Astrocyte of the hippocampus (primary cell): ENCODE results near the gene MACROD2.

ENCODE experiments used
- DNase-seq: peaks from one replicate; pipeline ENCODE4 v3.0.0; 2011; ENCODE audit warnings: low read depth, low spot score

MACROD2 gene

DNA sequence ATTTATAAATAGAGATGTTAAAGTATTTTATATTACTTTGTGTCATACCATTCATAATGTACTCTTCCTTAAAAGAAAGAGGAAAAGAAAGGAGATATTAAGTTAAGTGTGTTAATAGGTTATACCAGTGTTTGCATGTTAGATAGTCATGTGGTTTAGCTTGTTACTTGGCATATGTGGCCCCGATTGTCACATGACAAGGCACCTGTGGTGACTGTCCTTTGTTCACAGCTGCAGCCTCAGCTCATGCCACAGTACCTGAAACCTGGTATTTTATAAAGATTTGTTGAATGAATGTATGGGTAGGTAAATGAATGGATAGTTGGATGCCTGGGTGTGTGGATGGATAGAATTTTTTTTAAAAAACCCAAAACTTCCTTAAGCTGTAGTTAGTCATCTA, 648.2 kb downstream of the MACROD2 start:
- DNase-seq: no peak

DNA sequence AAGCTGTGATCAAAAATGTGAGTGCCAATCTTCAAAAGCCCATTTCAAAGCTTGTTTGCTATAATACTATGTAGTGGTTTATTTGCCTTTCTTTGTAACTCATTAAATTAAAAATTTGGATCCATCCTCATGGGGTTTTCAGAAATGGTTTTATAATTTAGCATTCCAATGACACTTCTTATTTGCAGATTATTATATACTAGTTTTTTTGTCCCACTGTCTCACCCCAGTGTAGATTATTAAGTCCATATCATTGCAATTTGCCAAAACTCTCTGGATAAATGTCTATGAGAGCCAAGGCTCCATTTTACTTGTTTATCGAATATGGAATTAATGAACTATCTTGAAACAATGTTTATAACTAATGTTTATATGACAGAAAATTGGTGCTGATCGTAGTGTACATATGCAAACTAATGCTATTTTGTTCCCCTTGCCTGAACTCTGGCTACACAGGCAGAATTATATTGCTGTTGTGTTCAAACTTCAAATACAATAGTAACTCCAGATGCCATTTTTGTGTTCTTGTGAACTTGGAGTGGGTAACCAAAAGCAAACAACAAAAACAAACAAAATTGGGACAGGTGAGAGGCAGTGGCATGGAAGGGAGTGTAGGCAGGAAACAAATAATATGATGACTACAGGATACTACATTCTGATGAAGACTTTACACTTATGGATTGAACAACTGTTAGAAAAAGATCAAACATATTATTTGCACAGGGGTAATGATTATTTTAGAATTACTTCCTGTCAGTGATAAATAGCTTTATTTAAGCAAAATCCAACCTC, 649.2 kb downstream of the MACROD2 start:
- DNase-seq: no peak

DNA sequence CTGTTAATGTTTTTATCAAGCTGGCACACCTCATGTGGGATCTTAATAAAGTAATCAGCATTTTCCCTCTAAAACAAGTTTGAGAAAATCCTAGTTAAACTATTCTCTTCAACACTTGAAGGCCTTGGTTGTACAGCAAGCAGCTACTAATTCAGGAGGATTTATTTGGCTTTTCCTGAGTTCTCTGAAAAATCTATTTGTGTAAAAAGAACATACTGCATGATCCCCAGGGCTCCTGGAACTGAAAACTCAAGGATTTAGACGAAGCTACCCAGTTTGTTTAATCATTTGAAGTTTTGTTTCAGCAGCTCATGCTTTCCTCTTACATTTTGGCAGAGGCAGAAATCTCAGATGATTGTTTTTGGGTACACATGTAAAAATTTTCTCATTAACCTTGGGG, 651.7 kb downstream of the MACROD2 start:
- no peak for DNase-seq

DNA sequence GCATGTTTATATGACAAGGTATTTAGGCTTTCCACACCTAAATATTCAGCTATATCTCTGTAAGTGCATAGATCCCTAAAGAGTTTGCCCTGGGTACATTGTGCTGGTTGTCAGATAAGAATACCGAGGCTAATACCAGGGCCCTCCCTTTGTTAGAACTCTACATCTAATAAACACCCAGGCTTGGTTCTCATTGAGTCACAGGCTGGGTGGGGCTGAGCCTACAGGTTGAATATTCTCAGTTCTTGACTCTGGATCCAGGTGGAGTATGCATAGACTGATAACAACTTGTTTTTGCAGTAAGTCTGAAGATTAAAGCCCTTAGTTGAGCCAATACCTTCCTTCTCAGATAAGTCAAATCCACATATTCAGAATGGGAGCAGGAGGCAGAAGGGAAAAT, 654.3 kb downstream of the MACROD2 start:
- no peak for DNase-seq

DNA sequence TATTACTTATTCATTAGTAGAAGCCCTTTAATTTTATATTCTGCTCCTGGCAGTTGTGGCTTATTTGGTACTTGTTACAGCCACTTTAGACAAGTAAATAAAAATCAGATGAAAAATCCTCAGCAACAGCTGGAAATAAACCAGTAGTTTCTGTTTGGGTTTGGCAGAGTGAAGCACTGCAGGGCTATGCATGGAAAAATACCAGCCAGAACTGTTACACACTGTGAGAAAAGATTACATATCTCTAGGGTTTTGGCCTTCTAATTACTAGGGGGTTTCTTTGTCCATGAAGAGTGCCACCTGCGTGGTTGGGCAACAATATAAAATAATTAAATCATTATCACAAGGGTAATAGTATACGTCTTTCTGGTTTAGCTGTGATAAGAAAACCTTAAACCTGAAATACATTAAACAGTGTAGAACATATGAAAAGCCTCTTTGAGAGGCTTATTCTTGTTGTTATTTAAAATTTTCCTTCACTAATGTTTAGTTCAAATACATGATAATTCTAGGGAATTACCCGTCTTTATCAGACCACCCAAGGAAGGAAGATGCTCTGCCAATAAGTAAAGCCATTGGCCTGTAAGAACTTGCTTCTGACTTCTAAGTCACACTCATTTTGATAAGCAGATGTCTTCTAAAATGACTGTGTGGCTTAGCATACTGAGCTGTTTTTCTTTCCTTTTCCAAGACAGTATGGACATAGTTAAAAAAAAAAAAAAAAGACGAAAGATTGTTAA, 662.1 kb downstream of the MACROD2 start:
- no peak for DNase-seq

DNA sequence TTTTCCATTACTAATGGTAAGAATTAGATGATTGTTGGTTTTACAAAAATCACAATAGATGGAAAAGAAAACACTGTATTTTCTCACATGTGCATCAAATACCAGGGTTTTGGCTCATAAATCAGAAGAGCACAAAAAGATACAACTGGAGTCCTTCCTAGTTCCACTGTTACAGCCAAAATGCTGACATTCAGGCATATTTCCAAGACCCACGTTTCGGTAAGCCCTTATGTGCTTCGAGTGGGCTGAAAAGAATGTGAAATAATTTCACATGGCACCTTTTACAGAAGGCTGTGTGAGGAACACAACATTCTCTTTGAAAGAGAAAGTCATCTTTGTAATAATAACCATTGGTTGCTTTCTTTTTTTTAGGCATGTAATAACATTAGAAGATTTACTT, 668.8 kb downstream of the MACROD2 start:
- DNase-seq: peak; percentile 10

DNA sequence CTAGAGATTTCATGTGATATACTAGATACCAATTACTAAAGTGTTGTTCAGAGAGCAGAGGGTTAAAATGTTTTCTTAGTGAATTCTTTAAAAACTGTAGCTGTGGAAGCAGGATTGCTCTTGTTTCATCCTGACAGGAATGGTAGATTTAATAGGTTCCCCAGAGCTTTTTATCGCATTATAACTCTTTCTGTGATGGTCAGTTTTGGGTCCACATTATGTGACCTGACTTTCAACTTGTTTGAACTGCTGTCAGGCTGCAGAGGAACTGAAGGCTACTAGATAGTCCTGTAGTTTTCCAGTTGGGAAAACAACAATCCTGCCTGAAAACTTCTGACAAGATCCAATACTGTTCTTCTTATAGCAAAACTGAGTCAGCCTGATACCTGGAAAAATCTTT, 671.4 kb downstream of the MACROD2 start:
- no peak for DNase-seq

DNA sequence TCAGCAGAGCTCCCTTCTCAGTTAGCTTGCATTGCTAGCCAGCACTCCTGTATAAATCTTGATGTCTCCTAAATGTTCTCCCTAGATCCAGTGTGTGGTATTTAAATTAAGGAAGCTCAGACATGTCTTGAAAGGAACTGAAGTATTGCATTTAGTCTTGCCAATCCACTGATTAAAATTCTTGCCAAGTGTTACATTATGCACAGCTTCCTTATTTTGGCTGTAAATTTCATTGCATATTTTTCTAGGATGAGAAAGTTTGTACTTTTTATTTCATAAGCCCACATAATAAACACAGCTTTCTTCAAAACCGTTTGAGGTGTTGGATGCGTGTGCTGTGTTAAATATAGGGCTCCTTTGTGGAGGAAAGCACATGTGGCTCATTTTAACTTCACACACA, 671.9 kb downstream of the MACROD2 start:
- DNase-seq: no peak

DNA sequence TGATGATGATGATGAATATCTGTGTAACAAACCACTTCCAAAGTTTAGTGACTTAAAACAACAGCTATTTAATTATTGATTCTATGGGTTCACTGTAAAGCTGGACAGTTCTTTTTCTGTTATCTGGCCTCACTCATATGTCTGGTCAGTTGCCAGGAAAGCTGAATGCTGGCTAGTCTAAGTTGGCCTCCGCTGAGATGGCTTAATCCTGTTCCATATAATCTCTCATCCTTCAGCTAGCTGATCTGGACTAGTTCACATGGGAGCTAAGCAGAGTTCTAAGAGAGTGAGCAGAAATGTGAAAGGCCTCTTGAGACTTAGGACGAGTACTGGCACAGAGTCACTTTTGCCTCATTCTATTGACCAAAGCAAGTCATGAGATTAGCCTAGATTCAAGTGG, 676.8 kb downstream of the MACROD2 start:
- no peak for DNase-seq

DNA sequence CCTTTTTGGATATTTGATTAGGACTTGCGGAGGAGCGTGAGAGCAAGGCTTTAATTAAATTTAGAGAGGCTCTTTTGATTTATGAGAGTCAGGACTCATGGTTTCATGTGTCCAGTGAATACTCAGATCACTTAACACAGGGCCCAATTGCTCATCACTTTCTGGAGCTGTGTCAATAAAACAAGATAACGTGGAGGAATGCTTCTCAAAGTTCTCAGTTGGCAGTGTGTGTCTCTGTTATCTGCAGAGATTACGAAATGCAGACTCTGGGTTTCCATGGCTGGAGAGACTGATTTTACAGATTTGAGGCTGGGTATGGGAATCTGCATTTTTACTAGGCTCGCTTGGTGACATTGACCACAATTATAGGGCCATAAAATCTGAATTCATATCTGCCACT, 677.8 kb downstream of the MACROD2 start:
- DNase-seq: no peak

DNA sequence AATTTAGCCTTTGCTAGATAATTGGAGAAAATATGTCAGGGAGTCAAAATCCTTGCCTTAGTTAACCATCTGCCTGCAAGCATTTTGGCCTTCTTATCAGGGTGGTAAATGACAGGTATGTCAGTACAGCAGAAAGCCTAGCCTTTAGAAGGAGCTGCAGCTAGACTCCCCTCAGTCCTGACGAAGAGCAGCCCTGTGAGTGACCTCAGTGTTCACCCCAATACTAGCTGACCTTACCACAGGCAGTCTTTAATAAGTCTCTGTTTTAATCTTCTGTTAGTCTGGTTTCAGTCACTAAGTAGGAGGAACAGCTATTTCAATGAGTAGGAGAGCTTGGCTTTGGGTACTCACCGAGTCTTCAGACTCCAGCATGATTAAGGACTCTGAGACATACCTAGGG, 682.1 kb downstream of the MACROD2 start:
- no peak for DNase-seq

DNA sequence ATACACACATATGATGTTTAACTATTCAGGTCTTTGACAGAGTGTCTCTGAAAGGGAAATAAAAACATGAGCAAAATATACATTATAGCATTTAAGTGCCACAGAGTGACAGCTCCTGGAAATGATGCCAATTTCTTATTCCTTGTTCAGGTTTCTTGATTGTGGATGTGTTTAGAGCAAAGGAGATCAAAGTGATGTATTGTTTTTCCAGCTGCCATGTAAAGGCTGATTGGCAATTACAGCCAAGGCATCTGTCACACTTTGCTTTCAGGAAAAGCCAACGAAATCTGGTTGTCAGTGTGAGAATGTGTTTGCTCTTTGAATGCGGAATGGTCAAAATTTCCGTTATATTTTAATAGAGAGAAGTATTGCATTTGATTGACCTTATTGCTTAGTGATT, 689.9 kb downstream of the MACROD2 start:
- DNase-seq: no peak

DNA sequence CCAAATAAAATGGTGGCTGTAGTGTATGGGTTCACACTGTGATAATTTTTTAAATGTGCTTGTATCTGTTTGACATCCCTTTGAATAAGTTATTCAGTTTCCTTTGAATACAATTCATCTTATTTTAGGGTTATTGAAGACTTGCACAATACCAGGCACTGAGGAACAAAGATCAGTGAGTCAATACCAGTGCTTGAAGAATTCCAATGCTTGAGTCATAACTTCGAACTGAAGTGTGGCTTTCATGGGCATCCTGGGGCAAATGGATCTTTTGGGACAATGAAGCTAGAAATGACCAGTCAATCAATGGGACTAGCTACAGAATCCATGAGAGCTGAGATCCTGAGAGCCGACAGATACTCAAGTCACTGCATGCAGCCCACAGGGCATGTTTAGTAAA, 692.0 kb downstream of the MACROD2 start:
- DNase-seq: no peak

DNA sequence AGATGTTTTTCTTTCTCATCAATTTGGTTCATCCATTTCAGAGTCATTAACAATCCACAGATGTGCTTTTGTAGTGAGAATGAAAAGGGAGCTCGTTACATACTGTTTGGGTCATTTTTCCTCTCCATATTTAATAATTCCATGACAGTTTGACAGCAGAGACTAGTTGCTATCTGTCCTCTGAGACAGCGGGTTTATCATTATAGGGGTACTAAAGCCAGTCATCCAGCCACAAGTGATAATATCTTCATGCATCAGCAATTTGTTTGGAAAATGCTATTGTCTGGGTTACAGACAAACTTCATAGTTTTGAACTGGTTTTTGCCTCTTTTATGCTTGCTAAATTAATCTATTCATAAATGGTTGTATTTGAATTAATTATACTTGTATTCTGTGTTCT, 692.7 kb downstream of the MACROD2 start:
- no peak for DNase-seq

DNA sequence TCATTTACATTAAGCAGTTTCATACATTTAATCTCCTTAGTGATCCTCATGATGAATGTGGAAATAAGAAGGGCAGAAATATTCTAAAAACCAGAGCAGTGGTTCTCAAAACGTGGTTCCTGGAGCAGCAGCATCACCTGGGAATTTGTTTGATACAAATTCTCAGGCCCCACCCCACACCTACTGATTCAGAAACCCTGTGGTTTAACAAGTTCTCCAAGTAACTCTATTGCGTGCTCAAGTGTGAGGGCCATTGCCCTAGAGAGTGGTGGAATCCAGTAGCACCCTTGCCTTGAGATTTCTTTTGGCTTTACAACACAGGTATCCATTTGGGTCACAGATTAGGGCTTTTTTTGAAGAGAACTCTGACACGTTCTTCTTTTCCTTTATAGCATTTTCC, 696.7 kb downstream of the MACROD2 start:
- no peak for DNase-seq

DNA sequence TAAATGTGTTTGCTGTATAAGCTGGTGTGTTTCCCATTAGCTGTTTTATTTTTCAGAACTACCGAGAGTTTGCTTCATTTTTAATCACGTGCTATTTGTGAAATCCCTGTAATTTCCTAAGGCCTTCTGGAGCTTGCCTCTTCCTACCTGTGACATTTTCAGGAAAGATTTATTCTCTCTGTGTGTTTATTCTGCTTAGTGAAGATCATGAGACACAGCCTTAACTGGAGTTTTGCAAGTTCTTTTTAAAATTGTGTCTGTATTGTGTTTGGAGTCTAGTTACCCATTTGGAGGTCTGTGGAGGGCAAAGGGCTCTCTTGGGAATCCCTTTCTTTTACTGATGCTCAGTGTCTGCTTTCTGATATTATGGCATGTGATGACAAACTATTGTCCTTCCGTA, 701.2 kb downstream of the MACROD2 start:
- no peak for DNase-seq

DNA sequence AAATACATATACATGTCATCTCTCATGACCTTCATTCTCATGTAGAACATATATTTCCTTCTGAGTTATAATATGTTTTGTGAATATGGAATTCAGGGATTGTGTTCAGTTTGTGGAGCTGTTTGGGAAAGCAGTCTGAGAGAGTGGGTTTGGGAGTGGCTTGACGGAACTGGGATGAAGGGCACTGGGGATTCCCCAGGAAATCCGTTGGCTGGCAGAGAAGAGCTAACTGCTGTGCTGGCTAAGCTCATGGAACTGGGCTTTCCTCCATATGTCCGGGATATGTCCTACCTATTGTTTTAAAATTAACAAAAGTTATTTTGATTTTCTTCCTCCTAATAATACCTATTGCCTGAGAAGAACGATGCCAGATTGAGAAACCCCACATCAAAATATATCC, 701.6 kb downstream of the MACROD2 start:
- DNase-seq: no peak

DNA sequence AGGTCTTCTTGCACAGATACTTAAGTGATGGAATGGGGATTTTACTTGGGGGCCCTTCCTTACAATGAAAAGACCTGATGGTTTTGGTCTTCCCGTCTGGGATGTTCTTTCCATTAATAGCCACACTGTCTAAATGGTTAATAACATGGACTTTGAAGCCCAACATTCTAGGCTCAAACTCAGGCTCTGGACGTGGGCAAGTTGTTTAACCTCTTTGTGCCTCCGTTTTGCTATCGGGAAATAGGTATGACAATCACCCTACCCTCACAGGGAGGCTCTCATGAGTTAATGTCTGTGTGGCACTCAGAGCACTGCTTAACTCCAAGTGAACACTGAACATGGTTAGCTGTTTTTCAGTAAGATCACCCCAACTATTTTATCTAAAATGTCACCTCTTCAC, 702.8 kb downstream of the MACROD2 start:
- no peak for DNase-seq

DNA sequence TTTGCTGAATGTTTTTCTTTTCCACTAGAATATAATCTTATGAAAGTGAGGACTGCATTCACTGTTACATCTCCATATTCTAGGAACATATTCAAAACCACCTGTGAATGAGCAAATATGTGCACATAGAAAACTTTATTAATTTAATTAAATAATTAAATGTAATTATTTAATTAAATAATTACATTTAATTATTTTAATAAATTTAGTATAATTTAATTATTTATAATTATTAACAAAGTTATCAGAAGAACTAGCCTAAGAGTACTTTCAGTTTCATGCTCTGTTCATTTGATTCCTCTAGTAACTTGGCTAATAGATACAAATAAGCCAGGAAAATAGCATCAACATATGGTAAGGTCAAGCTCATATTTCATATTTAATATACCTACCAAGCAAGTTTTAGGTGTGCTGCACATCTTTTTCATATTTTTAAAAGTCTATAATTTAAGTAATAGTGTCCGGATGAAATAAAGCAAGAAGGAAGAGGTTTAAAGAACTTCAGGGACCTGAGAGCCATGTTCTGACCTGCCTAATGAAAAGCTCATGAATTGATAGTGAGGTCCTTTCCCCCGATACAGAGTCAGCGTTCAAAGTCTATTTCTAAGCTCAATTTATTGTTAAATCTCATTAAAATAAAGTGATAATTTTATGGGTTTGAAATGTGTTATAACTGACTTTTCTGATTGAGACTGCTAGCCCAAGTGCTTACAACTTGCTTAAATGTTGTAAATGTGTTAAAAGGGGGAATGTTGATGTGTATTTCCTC, 703.5 kb downstream of the MACROD2 start:
- no peak for DNase-seq

DNA sequence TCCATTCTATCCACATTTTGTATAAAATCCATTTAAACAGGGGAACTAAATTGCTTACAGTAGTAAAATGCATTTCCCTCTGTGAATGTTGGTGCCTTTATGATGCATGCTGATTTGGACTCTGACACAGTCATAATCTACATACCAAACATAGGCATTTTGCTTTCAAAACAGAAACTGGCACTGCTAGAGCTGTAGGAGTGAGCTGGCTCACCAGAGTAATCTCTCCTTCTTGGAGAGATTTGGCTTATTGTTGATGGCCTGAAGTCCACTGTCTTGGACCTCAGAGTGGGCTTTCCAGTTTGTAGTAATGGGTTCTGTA, 705.3 kb downstream of the MACROD2 start:
- DNase-seq: peak; percentile 58

DNA sequence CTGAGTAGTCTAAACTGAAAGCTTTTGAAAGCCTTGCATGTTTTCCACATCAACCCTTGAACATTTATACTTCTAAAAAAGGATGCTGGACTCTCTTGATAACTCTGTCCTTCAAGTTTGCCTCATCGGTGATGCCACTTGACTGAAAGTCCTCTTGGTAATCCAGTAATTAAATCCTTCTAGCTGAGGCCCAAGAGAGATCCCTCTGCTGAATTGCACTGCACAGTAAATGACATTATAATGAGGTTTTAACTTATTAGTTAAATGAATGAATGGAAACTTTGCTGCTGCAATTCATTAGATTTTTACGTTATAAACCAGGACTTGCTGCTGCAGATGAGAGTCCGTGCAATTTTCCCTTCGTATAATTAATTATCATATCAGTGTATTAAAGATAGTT, 706.0 kb downstream of the MACROD2 start:
- no peak for DNase-seq

DNA sequence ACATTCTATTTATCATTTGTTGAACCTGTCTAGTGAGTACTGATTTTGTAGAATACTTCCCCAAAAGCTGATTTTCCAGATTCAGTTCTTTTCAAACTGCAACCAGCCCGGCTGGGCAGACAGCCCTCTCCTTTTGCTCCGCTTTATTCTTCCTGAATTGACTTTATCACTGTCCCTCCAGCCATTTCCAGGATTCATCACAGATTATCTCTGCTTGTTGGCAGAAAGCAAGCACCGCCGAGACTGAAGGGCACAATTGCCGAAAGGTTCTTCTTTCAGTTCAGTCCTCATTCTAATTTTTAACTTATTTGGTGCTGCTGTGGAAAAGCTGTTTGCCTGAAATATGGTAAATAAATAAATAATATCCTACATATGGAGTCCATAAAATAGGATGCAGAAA, 711.2 kb downstream of the MACROD2 start:
- no peak for DNase-seq
